ENCODE results near the gene SETD1A. TPM values are rescaled to one million over a fixed set of nuclear protein-coding genes. Genes with fewer than 3 reads are reported as not detected.

Gene SETD1A
- total RNA-seq, 1 donor from 2014 or later: 23.4 TPM

DNA sequence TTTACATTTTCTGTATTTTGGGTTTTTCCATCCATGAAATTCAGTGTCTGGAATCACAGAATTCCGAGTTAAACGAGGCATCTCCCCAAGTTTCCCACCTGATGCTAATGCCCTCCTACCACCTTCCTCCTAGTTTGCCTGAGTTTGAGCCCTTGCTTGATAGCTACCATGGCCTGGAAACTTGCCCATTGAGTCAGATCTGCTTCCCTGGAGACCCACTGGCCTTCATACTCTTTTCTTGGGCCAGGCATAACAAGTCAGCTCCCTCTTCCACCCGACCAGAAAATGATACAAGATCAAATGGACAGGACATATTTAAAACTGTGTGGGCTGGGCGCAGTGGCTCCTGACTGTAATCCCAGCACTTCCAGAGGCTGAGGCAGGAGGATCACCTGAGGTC lies 10.2 kb downstream of the SETD1A start:
- no peaks in the 10 kb centered on the region for H3K4me1 Mint-ChIP-seq (ENCODE audit: unreplicated experiment)
- peak overlapping the region; percentile 63 for H3K4me3 Mint-ChIP-seq (ENCODE audit: unreplicated experiment)
- TF ChIP-seq, protein P1, sequence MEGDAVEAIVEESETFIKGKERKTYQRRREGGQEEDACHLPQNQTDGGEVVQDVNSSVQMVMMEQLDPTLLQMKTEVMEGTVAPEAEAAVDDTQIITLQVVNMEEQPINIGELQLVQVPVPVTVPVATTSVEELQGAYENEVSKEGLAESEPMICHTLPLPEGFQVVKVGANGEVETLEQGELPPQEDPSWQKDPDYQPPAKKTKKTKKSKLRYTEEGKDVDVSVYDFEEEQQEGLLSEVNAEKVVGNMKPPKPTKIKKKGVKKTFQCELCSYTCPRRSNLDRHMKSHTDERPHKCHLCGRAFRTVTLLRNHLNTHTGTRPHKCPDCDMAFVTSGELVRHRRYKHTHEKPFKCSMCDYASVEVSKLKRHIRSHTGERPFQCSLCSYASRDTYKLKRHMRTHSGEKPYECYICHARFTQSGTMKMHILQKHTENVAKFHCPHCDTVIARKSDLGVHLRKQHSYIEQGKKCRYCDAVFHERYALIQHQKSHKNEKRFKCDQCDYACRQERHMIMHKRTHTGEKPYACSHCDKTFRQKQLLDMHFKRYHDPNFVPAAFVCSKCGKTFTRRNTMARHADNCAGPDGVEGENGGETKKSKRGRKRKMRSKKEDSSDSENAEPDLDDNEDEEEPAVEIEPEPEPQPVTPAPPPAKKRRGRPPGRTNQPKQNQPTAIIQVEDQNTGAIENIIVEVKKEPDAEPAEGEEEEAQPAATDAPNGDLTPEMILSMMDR (IDR thresholded peaks at IDR 0.05; ENCODE audit: unreplicated experiment): no peak
- peak overlapping the region; percentile 50 for H3K27ac Mint-ChIP-seq (ENCODE audit: unreplicated experiment)
- H3K36me3 Mint-ChIP-seq (ENCODE audit: low read depth, unreplicated experiment): peaks cover 64% of the 10 kb centered on the region
- H3K27me3 Mint-ChIP-seq (ENCODE audit: unreplicated experiment): peaks cover 12% of the 10 kb centered on the region
- H3K9me3 Mint-ChIP-seq (ENCODE audit: unreplicated experiment): no peaks in the 10 kb centered on the region
- no peak for DNase-seq (ENCODE audit: low spot score)

DNA sequence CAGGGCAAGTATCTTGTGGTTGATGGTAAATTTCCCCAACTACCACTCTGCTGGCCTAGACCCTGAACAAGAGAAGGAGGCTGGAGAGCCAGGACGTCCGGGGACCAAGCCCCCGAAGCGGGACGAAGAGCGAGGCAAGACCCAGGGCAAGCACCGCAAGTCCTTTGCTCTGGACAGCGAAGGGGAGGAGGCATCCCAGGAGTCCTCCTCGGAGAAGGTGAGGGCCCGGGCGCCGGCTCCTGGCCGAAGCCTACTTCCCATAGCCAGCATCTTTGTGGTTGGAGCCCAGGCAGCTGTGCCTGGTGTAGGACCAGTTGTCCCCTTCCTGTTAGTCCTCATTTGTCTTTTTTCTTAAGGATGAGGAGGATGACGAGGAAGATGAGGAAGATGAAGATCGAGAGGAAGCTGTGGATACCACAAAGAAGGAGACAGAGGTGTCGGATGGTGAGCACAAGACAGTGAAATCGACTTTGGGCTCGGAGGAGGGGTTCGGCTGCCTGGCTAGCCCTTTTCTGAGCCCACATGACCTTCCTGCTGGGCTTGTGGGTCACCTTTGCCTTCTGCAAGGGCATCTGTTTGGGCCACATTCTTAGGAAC lies 11.8 kb downstream of the SETD1A start:
- H3K4me1 Mint-ChIP-seq (ENCODE audit: unreplicated experiment): no peaks in the 10 kb centered on the region
- no peak for DNase-seq (ENCODE audit: low spot score)
- H3K27me3 Mint-ChIP-seq (ENCODE audit: unreplicated experiment): peaks cover 19% of the 10 kb centered on the region
- H3K4me3 Mint-ChIP-seq (ENCODE audit: unreplicated experiment): peak overlapping the region; percentile 71
- TF ChIP-seq, protein P1 (IDR thresholded peaks at IDR 0.05; ENCODE audit: unreplicated experiment): no peak
- H3K36me3 Mint-ChIP-seq (ENCODE audit: low read depth, unreplicated experiment): peaks cover 68% of the 10 kb centered on the region
- no peak overlapping the region for H3K27ac Mint-ChIP-seq (ENCODE audit: unreplicated experiment)
- H3K9me3 Mint-ChIP-seq (ENCODE audit: unreplicated experiment): no peaks in the 10 kb centered on the region

DNA sequence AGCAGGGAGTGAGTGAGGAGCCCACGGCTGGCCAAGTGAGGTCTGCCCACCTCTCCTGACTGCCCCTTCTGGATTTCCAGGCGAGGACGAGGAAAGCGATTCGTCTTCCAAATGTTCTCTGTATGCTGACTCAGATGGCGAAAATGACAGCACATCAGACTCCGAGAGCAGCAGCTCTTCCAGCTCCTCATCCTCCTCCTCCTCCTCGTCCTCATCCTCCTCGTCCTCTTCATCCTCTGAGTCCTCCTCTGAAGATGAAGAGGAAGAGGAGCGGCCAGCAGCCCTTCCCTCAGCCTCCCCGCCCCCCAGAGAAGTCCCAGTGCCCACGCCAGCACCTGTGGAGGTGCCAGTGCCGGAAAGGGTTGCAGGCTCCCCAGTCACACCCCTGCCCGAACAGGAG lies 13.7 kb downstream of the SETD1A start:
- TF ChIP-seq, protein P1 (IDR thresholded peaks at IDR 0.05; ENCODE audit: unreplicated experiment): no peak
- H3K27me3 Mint-ChIP-seq (ENCODE audit: unreplicated experiment): peaks cover 21% of the 10 kb centered on the region
- no peaks in the 10 kb centered on the region for H3K9me3 Mint-ChIP-seq (ENCODE audit: unreplicated experiment)
- no peak overlapping the region for H3K27ac Mint-ChIP-seq (ENCODE audit: unreplicated experiment)
- peaks cover 67% of the 10 kb centered on the region for H3K36me3 Mint-ChIP-seq (ENCODE audit: low read depth, unreplicated experiment)
- H3K4me3 Mint-ChIP-seq (ENCODE audit: unreplicated experiment): no peak overlapping the region
- DNase-seq (ENCODE audit: low spot score): no peak
- no peaks in the 10 kb centered on the region for H3K4me1 Mint-ChIP-seq (ENCODE audit: unreplicated experiment)

DNA sequence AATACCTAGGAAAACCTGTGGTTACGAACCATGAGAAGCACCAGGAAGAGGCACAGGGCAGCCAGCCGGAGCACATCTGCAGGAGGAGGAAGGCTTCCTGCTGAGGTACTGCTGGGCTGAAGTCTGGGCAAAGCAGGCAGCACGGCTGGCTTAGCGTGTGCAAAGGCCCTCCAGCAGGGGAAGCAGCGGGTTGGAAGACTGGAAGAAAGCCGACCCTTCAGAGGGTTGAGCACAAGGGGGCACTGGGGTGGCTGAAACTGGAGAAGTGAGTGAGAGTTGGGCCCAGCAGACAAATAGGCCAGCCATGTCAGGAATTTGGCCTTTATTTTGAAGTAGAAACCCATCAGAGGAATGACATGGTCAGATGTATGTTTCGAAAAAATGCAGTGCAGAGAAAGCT lies 15.3 kb downstream of the SETD1A start:
- peak overlapping the region; percentile 16 for H3K4me3 Mint-ChIP-seq (ENCODE audit: unreplicated experiment)
- TF ChIP-seq, protein P1 (IDR thresholded peaks at IDR 0.05; ENCODE audit: unreplicated experiment): no peak
- H3K36me3 Mint-ChIP-seq (ENCODE audit: low read depth, unreplicated experiment): peaks cover 64% of the 10 kb centered on the region
- DNase-seq (ENCODE audit: low spot score): no peak
- H3K4me1 Mint-ChIP-seq (ENCODE audit: unreplicated experiment): no peaks in the 10 kb centered on the region
- H3K9me3 Mint-ChIP-seq (ENCODE audit: unreplicated experiment): no peaks in the 10 kb centered on the region
- H3K27me3 Mint-ChIP-seq (ENCODE audit: unreplicated experiment): peaks cover 16% of the 10 kb centered on the region
- H3K27ac Mint-ChIP-seq (ENCODE audit: unreplicated experiment): peak overlapping the region; percentile 7

DNA sequence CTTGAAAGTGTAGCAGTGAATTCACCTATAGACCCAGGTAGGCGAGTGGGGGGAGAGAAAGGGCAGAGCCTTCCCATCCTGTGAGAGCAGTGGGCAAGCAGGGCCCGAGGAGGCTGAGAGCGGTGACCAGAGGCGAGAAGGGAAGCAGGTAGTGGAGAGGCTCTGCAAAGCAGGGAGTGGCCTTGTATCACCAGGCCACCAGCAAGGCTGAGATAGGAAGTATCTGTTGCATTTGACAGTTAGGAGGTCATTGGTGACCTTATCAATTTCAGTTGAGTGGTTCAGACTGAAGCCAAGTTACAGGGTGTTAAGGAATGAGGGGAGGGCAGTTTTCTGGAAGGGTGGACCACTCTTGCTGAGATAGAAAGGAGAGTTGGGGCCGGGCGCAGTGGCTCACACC lies 16.8 kb downstream of the SETD1A start:
- H3K4me1 Mint-ChIP-seq (ENCODE audit: unreplicated experiment): no peaks in the 10 kb centered on the region
- H3K9me3 Mint-ChIP-seq (ENCODE audit: unreplicated experiment): no peaks in the 10 kb centered on the region
- H3K36me3 Mint-ChIP-seq (ENCODE audit: low read depth, unreplicated experiment): peaks cover 57% of the 10 kb centered on the region
- H3K27ac Mint-ChIP-seq (ENCODE audit: unreplicated experiment): peak overlapping the region; percentile 0
- TF ChIP-seq, protein P1 (IDR thresholded peaks at IDR 0.05; ENCODE audit: unreplicated experiment): no peak
- peak overlapping the region; percentile 21 for H3K4me3 Mint-ChIP-seq (ENCODE audit: unreplicated experiment)
- DNase-seq (ENCODE audit: low spot score): no peak
- H3K27me3 Mint-ChIP-seq (ENCODE audit: unreplicated experiment): peaks cover 17% of the 10 kb centered on the region

Data from endothelial cell (in vitro differentiated cells).